HCEC 1CT (cell line): ENCODE data around the gene MAGOH.

ENCODE experiments used
- DNase-seq: peaks from one replicate; pipeline ENCODE4 v3.0.0-alpha.2; 2017

MAGOH gene

DNA sequence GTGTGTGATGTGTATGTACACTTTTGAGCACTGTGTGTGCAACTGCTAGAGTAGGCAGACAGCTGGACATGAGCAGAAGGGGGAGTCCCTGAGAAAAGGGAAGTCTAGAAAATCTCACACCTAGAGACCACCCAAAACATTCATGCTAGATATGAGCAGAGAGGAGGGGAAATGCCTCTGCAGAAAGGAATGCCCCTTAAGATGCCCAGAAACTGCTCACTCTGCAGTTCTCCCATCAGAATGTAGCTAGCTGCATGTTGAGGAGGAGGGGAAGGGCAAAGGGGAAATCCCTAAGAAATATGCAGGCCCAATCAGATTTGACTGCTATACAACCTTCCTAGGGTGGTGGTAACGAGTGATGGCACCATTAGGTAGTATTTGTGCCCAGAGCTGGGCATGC lies 31.8 kb upstream of the MAGOH start:
- DNase-seq, result no peak

DNA sequence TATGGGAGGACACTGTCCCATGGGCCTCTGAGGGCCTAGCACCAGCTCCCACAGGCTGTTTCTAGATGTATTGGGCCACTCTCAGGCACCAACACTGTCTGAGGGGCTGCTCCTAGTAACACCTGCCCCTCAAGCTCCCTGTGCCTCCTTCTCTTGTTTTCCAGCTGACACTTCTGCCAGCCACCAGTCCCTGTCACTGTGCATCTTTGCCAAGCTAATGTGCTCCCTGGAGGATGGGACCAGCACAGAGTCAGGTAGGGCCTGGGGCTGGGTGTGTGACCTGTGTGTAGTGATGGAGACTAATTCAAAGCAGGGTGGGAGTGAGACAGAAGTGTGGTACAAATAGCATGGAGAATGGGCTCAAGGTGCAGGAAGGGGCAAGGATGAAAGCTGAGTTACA lies 29.4 kb upstream of the MAGOH start:
- no peak for DNase-seq

GRCh38 chr1:53266038-53266437 lies 27.7 kb upstream of the MAGOH start:
- no peak for DNase-seq

GRCh38 chr1:53265581-53265980 lies 27.3 kb upstream of the MAGOH start:
- DNase-seq, result no peak

DNA sequence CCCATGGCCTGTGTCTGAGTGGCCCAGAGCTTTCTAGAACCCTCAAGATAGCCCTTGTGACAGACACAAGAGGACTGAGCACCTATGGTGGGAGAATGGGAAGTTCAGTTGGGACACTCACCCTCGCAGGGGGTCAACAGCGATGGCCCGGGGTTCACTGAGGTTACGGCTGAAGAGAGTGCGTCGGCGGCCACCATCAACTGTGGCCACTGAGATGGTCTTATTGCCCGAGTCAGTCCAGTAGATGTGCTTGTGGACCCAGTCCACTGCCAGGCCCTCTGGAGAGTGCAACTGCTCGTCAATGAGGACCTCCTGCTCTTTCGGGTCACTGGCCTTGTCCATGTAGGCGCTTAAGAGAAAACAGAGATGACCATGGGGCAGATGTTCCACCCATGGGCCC lies 25.7 kb upstream of the MAGOH start:
- no peak for DNase-seq

DNA sequence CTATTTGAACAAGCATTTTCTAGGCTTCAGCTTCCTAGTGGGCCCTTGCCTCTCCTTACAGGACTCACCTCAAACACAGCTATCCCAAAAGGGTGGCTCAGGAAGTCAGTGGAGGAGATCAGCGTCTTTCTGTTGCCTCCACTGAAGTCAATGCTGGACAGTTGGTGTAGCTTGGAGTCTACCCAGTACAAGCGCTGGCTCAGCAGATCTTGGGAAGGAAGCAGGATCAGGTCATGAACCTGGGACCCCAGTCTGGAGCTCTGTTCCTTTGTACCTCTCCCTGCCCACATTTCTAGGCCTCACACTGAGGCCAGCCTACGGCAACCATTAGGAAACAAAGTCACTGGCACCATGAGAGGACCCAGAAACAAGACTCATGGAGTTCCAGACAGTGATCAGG lies 23.7 kb upstream of the MAGOH start:
- no peak for DNase-seq

- DNase-seq, result no peak
Observed at GRCh38 chr1:53260631-53261247, 22.4 kb upstream of the MAGOH start.

DNA sequence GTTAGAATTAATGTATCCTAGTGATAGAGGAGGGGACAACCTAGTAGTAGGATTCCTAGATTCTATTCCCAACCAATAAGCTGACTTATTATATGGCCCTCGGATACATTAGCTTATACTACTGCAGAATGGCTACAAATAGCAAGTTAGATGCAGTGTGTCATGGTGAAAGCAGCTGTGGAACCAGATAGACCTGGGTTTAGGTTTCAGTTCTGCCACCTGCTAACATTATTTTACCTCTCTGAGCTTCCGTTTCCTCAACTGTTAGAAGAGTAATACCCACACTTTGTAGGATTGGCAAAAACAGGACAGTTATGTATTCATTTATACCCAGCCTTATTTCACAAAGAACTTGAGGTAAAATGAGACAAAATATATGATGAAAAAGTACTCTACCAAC lies 21.6 kb upstream of the MAGOH start:
- no peak for DNase-seq

DNA sequence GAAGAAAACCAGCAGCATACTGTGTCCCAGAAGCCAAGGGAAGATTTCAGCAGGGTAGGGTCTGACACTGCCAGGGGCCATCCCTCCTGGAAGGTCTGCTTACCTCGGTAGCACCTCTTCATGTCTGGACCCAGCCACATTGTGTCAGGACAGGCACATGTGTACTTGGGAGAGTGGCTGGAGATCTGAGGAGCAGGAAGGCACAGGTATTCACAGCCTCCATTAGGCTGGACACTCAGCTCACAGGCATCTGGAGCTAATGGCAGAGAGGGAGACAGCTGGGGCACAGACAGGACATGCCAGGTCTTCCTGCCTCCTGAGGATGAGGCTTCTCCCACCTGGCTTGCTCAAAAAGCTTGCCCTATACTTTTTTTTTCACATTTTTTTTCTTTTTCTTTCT lies 19.9 kb upstream of the MAGOH start:
- DNase-seq, result no peak

- no peak for DNase-seq
Observed at GRCh38 chr1:53257454-53258081, 19.2 kb upstream of the MAGOH start.

- DNase-seq, result no peak
Observed at GRCh38 chr1:53256511-53257453, 18.5 kb upstream of the MAGOH start.

DNA sequence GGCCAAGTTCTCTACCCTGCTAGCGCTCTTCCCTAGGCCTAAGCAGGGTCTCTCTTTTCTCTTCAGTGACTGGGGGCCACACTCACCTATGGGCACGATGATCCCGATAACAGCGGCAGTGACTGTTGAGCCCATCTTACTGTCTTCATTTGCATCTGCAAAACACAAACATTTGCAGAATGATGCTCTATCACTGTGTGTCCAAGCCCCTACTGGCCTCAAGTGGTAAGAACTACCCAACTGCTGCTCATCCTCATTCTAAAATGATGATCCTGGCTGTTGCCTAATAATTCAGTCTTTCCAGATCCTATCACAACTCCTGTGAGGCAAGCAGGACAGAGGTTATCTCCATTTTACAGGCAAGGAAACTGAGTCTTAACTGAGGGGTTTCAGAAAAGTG lies 16.7 kb upstream of the MAGOH start:
- no peak for DNase-seq

- no peak for DNase-seq
Observed at GRCh38 chr1:53254011-53254640, 15.8 kb upstream of the MAGOH start.

DNA sequence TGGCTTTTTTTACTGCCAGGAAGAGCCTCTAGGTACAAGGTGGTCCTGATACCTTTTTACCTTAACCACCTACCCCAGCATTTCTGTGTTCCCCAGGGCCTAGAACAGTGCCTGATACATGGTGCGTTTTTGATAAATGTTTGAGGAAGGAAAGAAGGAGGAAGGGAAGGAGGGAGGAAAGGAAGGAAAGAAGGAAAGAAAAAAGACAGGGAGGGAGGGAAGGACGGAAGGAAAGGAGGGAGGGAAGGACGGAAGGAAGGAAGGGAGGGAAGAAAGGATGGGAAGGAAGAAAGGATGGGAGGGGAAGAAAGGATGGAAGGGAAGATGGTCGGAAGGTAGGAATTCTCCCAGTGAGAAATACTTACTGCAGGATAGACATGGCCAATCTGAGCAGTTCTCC lies 12.0 kb upstream of the MAGOH start:
- no peak for DNase-seq

DNA sequence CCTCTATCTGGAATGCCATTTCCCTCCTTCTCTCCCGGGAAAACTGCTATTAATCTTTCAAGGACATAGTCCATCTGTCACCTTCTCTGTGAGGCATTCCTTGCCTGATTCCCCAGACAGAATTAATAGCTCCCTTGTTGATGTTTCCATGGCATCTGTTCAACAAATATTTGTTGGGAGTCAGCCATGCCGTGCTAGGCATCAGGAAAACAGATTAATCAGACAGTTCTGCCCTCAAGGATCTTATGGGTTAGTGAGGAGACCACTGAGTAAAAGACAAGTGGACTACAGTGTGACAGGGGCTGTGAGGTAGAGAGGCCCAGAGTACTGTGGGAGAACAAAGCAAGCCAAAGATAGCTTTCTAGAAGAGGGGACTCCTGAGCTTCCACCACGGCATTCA lies 11.4 kb upstream of the MAGOH start:
- no peak for DNase-seq

DNA sequence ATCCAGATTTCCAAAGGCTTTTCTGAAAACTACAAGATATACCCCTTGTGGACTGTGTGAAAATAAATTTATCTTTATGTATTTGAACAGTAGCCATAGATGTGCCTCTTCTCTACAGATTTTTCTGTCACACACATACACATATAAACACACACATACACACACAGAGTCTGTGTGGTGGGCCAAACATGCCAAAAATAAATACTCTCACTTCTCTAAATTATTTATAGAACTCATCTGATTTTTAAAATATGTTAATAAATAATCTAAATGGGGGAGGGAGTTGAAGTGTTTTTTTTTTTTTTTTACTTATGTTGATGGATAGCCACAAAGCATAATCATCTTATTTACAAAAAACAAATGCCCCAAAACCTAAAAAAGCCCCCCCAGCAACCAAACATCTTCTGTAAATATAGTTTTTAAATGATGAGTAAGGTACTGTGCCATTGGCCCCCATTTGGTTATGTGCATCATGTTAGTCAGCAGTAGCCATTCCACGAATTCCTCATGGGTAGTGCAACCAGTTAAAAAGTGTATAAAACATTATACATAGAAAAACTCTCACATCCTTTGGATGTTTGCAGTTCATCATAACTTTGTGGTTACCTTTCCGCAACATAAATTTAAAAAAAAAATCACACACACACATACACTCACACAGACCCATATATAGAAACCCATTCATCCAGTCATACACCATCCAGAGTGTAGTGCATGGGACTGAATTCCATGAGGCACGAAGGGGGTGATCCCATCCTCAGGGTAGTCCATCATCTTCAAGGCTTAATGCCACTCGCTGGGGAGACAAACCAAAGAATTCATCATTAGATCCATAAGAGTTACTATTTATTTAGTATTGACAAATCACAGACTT lies 8.2 kb upstream of the MAGOH start:
- DNase-seq, result peak; percentile 90

GRCh38 chr1:53244141-53244540 lies 5.8 kb upstream of the MAGOH start:
- no peak for DNase-seq

DNA sequence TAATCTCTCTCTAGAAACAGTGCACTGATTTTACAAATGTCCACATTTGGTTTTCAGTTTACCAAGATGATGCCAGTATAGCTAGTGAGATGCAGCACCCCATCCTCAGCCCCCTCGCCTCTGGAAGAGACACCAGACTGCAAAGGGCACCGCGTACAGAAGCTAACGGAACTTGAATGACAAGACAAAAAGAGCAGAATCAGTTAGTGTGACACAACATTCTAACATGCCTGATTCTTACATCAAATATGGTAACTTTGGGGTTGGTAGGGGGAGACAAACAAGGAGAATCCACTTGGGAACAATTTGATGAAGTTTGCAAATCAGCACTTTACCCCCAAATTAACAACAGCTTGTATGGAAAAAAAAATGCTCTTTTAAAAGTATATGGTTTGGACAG lies 4.1 kb upstream of the MAGOH start:
- DNase-seq, result no peak

- no peak for DNase-seq
Observed at GRCh38 chr1:53241828-53242227, 3.5 kb upstream of the MAGOH start.

GRCh38 chr1:53237638-53238037 lies 680 bp downstream of the MAGOH start:
- no peak for DNase-seq

- DNase-seq, result no peak
Observed at GRCh38 chr1:53220962-53221286, 17.4 kb downstream of the MAGOH start.

DNA sequence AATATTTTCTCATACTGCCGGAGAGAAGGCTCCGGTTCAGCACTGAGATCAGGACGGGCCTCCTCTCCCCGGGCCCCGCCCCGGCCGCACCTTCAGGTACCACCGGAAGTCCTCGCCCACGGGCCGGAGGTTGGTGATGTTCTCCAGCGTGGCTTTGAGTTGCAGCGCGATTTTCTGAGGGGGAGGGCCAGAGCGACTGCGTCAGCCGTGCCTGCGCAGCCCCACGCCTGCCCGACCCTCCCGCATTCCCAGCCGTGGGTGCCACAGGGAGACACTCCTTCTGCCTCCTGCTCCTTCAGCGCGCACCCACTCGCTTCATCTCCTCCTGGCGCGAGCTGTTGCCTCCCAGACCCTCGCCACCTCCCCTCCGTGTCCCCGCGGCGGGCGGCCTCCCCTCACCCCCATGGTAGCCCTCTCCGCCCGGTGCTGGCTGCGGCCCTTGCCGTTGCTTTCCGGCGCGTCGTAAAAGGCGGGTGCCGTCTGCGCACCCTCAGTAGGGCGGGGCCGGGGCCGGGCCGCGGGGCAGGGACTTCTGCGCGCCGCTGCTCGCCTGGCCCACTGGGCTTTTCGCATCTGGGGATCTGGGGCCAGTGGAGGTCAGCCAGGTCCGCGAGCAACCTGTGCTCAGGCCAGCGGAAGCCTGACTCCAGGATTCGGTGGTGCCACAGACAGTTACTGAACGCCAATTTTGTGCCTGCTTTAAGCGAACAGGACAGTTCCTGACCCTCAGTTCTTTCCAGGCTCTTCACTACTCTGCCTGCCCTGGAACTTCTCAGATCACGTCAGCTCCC lies 18.0 kb downstream of the MAGOH start, which contains the start of gene CZIB:
Gene CZIB, minus strand, starts transcription at position 464 of the 791 bp plus-strand sequence. Its CDS starts 59 bp downstream, at position 405.
- DNase-seq, result peak; percentile 84
